Breast epithelium (tissue), 3 donors: Measurements from ENCODE around the gene CCDC83.

Source experiments
- POLR2A ChIP-seq: fragments of 450-650 bp; IDR thresholded peaks from one replicate; pipeline ENCODE4 v1.6.1; 2016; ENCODE audit warnings: antibody characterized with exemption, mild to moderate bottlenecking, moderate library complexity
- POLR2AphosphoS5 ChIP-seq, 3 donors: sonication (generic); formaldehyde crosslinking; IDR thresholded peaks; one replicate each; pipeline ENCODE4 v1.6.1; 2017; ENCODE audit warnings: antibody characterized with exemption in 3 of 3
- TF ChIP-seq, protein P1 (sequence below), 3 donors: fragments of 450-650 bp; IDR thresholded peaks; one replicate each; pipeline ENCODE4 v1.5.1; 2016 to 2017; ENCODE audit warnings: antibody characterized with exemption in 3 of 3, mild to moderate bottlenecking in 3 of 3, moderate library complexity in 3 of 3

DNA sequence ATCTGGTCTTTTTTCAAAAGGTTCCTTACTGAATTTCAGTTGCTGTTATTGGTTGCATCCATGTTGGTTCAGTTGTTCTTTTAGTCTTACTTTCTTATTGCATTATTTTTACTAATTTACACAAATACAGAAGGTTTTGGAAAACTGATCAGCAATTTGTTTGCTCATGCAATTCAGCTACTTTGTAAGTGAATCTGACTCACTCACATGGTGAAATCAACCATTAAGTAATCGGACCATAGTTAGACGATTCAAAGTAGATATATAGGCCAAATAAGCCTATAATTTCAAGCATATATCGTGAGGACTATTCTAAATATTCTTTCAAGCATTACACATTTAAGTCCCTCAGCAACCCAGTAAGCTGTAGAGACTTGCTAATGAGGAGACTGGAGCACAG is 41.7 kb downstream of the CCDC83 start:
- no peak for TF ChIP-seq POLR2A
- TF ChIP-seq POLR2AphosphoS5 (IDR thresholded peaks at IDR 0.05) = no peak
- TF ChIP-seq, protein P1, sequence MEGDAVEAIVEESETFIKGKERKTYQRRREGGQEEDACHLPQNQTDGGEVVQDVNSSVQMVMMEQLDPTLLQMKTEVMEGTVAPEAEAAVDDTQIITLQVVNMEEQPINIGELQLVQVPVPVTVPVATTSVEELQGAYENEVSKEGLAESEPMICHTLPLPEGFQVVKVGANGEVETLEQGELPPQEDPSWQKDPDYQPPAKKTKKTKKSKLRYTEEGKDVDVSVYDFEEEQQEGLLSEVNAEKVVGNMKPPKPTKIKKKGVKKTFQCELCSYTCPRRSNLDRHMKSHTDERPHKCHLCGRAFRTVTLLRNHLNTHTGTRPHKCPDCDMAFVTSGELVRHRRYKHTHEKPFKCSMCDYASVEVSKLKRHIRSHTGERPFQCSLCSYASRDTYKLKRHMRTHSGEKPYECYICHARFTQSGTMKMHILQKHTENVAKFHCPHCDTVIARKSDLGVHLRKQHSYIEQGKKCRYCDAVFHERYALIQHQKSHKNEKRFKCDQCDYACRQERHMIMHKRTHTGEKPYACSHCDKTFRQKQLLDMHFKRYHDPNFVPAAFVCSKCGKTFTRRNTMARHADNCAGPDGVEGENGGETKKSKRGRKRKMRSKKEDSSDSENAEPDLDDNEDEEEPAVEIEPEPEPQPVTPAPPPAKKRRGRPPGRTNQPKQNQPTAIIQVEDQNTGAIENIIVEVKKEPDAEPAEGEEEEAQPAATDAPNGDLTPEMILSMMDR (IDR thresholded peaks at IDR 0.05) = no peak
